Panc1 (cell line): ENCODE results near the gene C13orf42. TPM values are rescaled to one million over a fixed set of nuclear protein-coding genes. Genes with fewer than 3 reads are reported as not detected.

Experiments
- ATAC-seq: fragments of 200-7000 bp; cut with Tn5 transposase; 2 replicates; pipeline ENCODE4 v1.9.1; 2020; ENCODE audit warnings: mild to moderate bottlenecking, moderate library complexity
- BruUV-seq: library from RNA; stranded (reverse); fragments of 400-500 nt; replicated peaks from 2 replicates; lab custom pipeline; 2021; lab: Mats Ljungman, UMichigan
- CTCF ChIA-PET: fragments of 300-600 bp; sonication (Branson Sonifier 250); formaldehyde crosslinking; loops from one replicate; lab custom pipeline; 2022; ENCODE audit warnings: antibody characterized with exemption; lab: Charles Lee
- POLR2A ChIA-PET: fragments of 300-600 bp; sonication (Branson Sonifier 250); formaldehyde crosslinking; loops from one replicate; lab custom pipeline; 2022; ENCODE audit warnings: antibody characterized with exemption; lab: Charles Lee
- DNase-seq: peaks from one replicate; pipeline ENCODE4 v3.0.0-alpha.2; 2010; ENCODE audit warnings: low read depth, low spot score
- H3K27ac ChIP-seq: 2 replicates; pipeline ENCODE4 v1.5.1; 2011; ENCODE audit warnings: mild to moderate bottlenecking, low read length, inconsistent platforms
- H3K27me3 ChIP-seq: fragments of 200-500 bp; sonication (Bioruptor generic); 2 replicates; pipeline ENCODE4 v1.6.0; 2014; ENCODE audit warnings: low read length, inconsistent platforms; ENCODE audit not compliant: control insufficient read depth, insufficient read depth
- H3K36me3 ChIP-seq: fragments of 200-500 bp; sonication (Bioruptor generic); 2 replicates; pipeline ENCODE4 v1.5.1; 2014; ENCODE audit warnings: inconsistent platforms, mild to moderate bottlenecking, low read length, moderate library complexity; ENCODE audit not compliant: control insufficient read depth, insufficient read depth
- H3K4me1 ChIP-seq: 2 replicates; pipeline ENCODE4 v1.5.1; 2011; ENCODE audit warnings: inconsistent platforms, mild to moderate bottlenecking, low read length, moderate library complexity; ENCODE audit not compliant: control insufficient read depth, insufficient read depth
- H3K4me3 ChIP-seq, 2 experiments: 2 replicates each; pipeline ENCODE4 v1.5.1; 2011 to 2012; ENCODE audit warnings: low read depth in 2 of 2, low read length in 2 of 2, mild to moderate bottlenecking in 2 of 2, inconsistent platforms in 1 of 2, moderate library complexity in 1 of 2
- H3K9me3 ChIP-seq: fragments of 200-500 bp; sonication (Bioruptor generic); 2 replicates; pipeline ENCODE4 v1.5.1; 2014; ENCODE audit warnings: low read depth, mild to moderate bottlenecking, inconsistent platforms, low read length, moderate library complexity; ENCODE audit not compliant: control insufficient read depth, insufficient read depth
- POLR2AphosphoS5 ChIP-seq: IDR thresholded peaks from 2 replicates; pipeline ENCODE4 v1.6.1; 2012; ENCODE audit warnings: mild to moderate bottlenecking, low read depth, low read length, moderate library complexity
- SIN3A ChIP-seq: IDR thresholded peaks from 2 replicates; pipeline ENCODE4 v1.6.1; 2012; ENCODE audit warnings: low read depth, mild to moderate bottlenecking, low read length, moderate library complexity, borderline replicate concordance; ENCODE audit not compliant: insufficient read depth
- TCF7L2 ChIP-seq: IDR thresholded peaks from 2 replicates; pipeline ENCODE4 v1.6.1; 2011; ENCODE audit warnings: mild to moderate bottlenecking, low read depth, low read length, inconsistent platforms
- in situ Hi-C: cut with HindIII; loops from 2 replicates; pipeline ENCODE4 v1.10.0; 2016; ENCODE audit warnings: low sequenced_read_pairs, low pct_unique_long_range_greater_than_20kb
- intact Hi-C: fragments of 100-400 bp; cut with micrococcal nuclease; formaldehyde crosslinking; loops from one replicate; pipeline ENCODE4 v1.10.0; 2022; ENCODE audit not compliant: unreplicated experiment
- total RNA-seq: library from RNA; stranded (reverse); gene quantifications from one replicate; pipeline ENCODE4 v1.2.1, GENCODE V29; 2021; ENCODE audit not compliant: unreplicated experiment
- TF ChIP-seq, protein P1 (sequence below): fragments of 450-650 bp; IDR thresholded peaks from 2 replicates; pipeline ENCODE4 v1.5.1; 2017; ENCODE audit warnings: mild to moderate bottlenecking
- TF ChIP-seq, protein P2 (sequence below), 2 experiments: IDR thresholded peaks; 2 replicates each; pipeline ENCODE4 v1.6.1; 2011 to 2012; ENCODE audit warnings: low read depth in 2 of 2, control low read depth in 1 of 2, low read length in 1 of 2, mild to moderate bottlenecking in 1 of 2, moderate library complexity in 1 of 2; ENCODE audit not compliant: insufficient read depth in 1 of 2

The C13orf42 gene
- total RNA-seq, 1 experiment from 2014 or later, result not detected

- CTCF ChIA-PET, result no interaction called here
- intact Hi-C loops, result no loop called here
- no peaks in the 10 kb centered on the region for H3K36me3 ChIP-seq
- no peak for TF ChIP-seq POLR2AphosphoS5
- TF ChIP-seq, protein P1, sequence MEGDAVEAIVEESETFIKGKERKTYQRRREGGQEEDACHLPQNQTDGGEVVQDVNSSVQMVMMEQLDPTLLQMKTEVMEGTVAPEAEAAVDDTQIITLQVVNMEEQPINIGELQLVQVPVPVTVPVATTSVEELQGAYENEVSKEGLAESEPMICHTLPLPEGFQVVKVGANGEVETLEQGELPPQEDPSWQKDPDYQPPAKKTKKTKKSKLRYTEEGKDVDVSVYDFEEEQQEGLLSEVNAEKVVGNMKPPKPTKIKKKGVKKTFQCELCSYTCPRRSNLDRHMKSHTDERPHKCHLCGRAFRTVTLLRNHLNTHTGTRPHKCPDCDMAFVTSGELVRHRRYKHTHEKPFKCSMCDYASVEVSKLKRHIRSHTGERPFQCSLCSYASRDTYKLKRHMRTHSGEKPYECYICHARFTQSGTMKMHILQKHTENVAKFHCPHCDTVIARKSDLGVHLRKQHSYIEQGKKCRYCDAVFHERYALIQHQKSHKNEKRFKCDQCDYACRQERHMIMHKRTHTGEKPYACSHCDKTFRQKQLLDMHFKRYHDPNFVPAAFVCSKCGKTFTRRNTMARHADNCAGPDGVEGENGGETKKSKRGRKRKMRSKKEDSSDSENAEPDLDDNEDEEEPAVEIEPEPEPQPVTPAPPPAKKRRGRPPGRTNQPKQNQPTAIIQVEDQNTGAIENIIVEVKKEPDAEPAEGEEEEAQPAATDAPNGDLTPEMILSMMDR, result no peak
- TF ChIP-seq TCF7L2, result no peak
- no peak for TF ChIP-seq SIN3A
- TF ChIP-seq, protein P2, sequence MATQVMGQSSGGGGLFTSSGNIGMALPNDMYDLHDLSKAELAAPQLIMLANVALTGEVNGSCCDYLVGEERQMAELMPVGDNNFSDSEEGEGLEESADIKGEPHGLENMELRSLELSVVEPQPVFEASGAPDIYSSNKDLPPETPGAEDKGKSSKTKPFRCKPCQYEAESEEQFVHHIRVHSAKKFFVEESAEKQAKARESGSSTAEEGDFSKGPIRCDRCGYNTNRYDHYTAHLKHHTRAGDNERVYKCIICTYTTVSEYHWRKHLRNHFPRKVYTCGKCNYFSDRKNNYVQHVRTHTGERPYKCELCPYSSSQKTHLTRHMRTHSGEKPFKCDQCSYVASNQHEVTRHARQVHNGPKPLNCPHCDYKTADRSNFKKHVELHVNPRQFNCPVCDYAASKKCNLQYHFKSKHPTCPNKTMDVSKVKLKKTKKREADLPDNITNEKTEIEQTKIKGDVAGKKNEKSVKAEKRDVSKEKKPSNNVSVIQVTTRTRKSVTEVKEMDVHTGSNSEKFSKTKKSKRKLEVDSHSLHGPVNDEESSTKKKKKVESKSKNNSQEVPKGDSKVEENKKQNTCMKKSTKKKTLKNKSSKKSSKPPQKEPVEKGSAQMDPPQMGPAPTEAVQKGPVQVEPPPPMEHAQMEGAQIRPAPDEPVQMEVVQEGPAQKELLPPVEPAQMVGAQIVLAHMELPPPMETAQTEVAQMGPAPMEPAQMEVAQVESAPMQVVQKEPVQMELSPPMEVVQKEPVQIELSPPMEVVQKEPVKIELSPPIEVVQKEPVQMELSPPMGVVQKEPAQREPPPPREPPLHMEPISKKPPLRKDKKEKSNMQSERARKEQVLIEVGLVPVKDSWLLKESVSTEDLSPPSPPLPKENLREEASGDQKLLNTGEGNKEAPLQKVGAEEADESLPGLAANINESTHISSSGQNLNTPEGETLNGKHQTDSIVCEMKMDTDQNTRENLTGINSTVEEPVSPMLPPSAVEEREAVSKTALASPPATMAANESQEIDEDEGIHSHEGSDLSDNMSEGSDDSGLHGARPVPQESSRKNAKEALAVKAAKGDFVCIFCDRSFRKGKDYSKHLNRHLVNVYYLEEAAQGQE (IDR thresholded peaks at IDR 0.05; ENCODE audit: insufficient read depth in 1 of 2, low read depth in 2 of 2, low read length in 1 of 2), result no peak
- no peaks in the 10 kb centered on the region for H3K9me3 ChIP-seq
- no peak overlapping the region for H3K27ac ChIP-seq
- POLR2A ChIA-PET, result no interaction called here
- DNase-seq (no peak), ATAC-seq (no peak)
- no peaks in the 10 kb centered on the region for H3K27me3 ChIP-seq
- BruUV-seq, result no TSS peak
- H3K4me3 ChIP-seq, result no peak overlapping the region
- in situ Hi-C loops, result no loop called here
- no peaks in the 10 kb centered on the region for H3K4me1 ChIP-seq
These were observed 53.2 kb downstream of the C13orf42 start for GRCh38 chr13:51057906-51058305.

- Histone ChIP-seq H3K4me3 (no peak overlapping the region), H3K27me3 (no peaks in the 10 kb centered on the region), H3K36me3 (no peaks in the 10 kb centered on the region), H3K4me1 (no peaks in the 10 kb centered on the region), H3K9me3 (no peaks in the 10 kb centered on the region), H3K27ac (no peak overlapping the region)
- TF ChIP-seq TCF7L2 (no peak), POLR2AphosphoS5 (no peak), SIN3A (no peak)
- TF ChIP-seq, protein P2 (IDR thresholded peaks at IDR 0.05; ENCODE audit: insufficient read depth in 1 of 2, low read depth in 2 of 2, low read length in 1 of 2), result no peak
- TF ChIP-seq, protein P1, result no peak
- BruUV-seq, result no TSS peak
- DNase-seq, result no peak
- ChIA-PET CTCF (no interaction called here), POLR2A (no interaction called here)
- intact Hi-C loops, result no loop called here
- ATAC-seq, result no peak
- in situ Hi-C loops, result no loop called here
These were observed 54.1 kb downstream of the C13orf42 start for GRCh38 chr13:51057001-51057400.
